ENCODE data around the gene CHRM2. TPM values are rescaled to one million over a fixed set of nuclear protein-coding genes. Genes with fewer than 3 reads are reported as not detected.
A peak's percentile ranks its signal among the peaks of the same experiment; 100 is the strongest.

CHRM2 gene
- total RNA-seq, 1 donor from 2014 or later: not detected

GRCh38 chr7:136957391-136957790 is 88.9 kb downstream of the CHRM2 start:
- no peak for DNase-seq (ENCODE audit: low read depth in 2 of 2)

GRCh38 chr7:136958016-136958415 is 89.6 kb downstream of the CHRM2 start:
- DNase-seq (ENCODE audit: low read depth in 2 of 2): no peak

GRCh38 chr7:136964347-136964746 is 95.9 kb downstream of the CHRM2 start:
- DNase-seq (ENCODE audit: low read depth in 2 of 2): no peak

GRCh38 chr7:136966825-136967224 is 98.4 kb downstream of the CHRM2 start:
- DNase-seq (ENCODE audit: low read depth in 2 of 2): no peak

- no peak for DNase-seq (ENCODE audit: low read depth in 2 of 2)
These were observed 101.3 kb downstream of the CHRM2 start for GRCh38 chr7:136969761-136970160.

GRCh38 chr7:136971776-136972175 is 103.3 kb downstream of the CHRM2 start:
- no peak for DNase-seq (ENCODE audit: low read depth in 2 of 2)

GRCh38 chr7:136976504-136977251 is 108.2 kb downstream of the CHRM2 start:
- DNase-seq (ENCODE audit: low read depth in 2 of 2): no peak

- DNase-seq (ENCODE audit: low read depth in 2 of 2): no peak
These were observed 124.9 kb downstream of the CHRM2 start for GRCh38 chr7:136993377-136993776.

GRCh38 chr7:136997735-136998134 is 129.3 kb downstream of the CHRM2 start:
- no peak for DNase-seq (ENCODE audit: low read depth in 2 of 2)

- no peak for DNase-seq (ENCODE audit: low read depth in 2 of 2)
These were observed 130.0 kb downstream of the CHRM2 start for GRCh38 chr7:136998495-136998894.

GRCh38 chr7:137000621-137001020 is 132.2 kb downstream of the CHRM2 start:
- no peak for DNase-seq (ENCODE audit: low read depth in 2 of 2)

- peak in 1 of 2 donors; percentile 42 for DNase-seq (ENCODE audit: low read depth in 2 of 2)
These were observed 132.6 kb downstream of the CHRM2 start for GRCh38 chr7:137001041-137001440.

GRCh38 chr7:137001478-137001877 is 133.0 kb downstream of the CHRM2 start:
- DNase-seq (ENCODE audit: low read depth in 2 of 2): no peak

GRCh38 chr7:137003086-137003485 is 134.6 kb downstream of the CHRM2 start:
- no peak for DNase-seq (ENCODE audit: low read depth in 2 of 2)

- no peak for DNase-seq (ENCODE audit: low read depth in 2 of 2)
These were observed 135.1 kb downstream of the CHRM2 start for GRCh38 chr7:137003566-137003965.

- no peak for DNase-seq (ENCODE audit: low read depth in 2 of 2)
These were observed 137.4 kb downstream of the CHRM2 start for GRCh38 chr7:137005873-137006272.

- no peak for DNase-seq (ENCODE audit: low read depth in 2 of 2)
These were observed 137.8 kb downstream of the CHRM2 start for GRCh38 chr7:137006293-137006692.

- no peak for DNase-seq (ENCODE audit: low read depth in 2 of 2)
These were observed 138.7 kb downstream of the CHRM2 start for GRCh38 chr7:137007001-137007694.

GRCh38 chr7:137009404-137009803 is 141.0 kb downstream of the CHRM2 start:
- no peak for DNase-seq (ENCODE audit: low read depth in 2 of 2)

GRCh38 chr7:137015015-137015414 is 146.6 kb downstream of the CHRM2 start:
- DNase-seq (ENCODE audit: low read depth in 2 of 2): no peak

- no peak for DNase-seq (ENCODE audit: low read depth in 2 of 2)
These were observed 148.8 kb downstream of the CHRM2 start for GRCh38 chr7:137017221-137017620.

- no peak for DNase-seq (ENCODE audit: low read depth in 2 of 2)
These were observed 150.0 kb downstream of the CHRM2 start for GRCh38 chr7:137018468-137018867.

GRCh38 chr7:137020351-137020750 is 151.9 kb downstream of the CHRM2 start:
- no peak for DNase-seq (ENCODE audit: low read depth in 2 of 2)

Data from dermis microvascular lymphatic vessel endothelial cell (primary cell).